Prostate gland (tissue), 2 donors: ENCODE measurements around the gene BTNL2.

Experiments
- CTCF ChIP-seq, 4 experiments: fragments of 200-600 bp in 2 of 4; fragments of 450-650 bp in 2 of 4; sonication (generic) in 2 of 4; IDR thresholded peaks; 1 replicate in 3 of 4; 2 replicates in 1 of 4; pipeline ENCODE4 v1.5.1; 2016 to 2019; ENCODE audit warnings: antibody characterized with exemption in 4 of 4, mild to moderate bottlenecking in 2 of 4, moderate library complexity in 2 of 4
- POLR2A ChIP-seq: fragments of 450-650 bp; IDR thresholded peaks from one replicate; pipeline ENCODE4 v1.6.1; 2016; ENCODE audit warnings: antibody characterized with exemption, mild to moderate bottlenecking
- POLR2AphosphoS5 ChIP-seq: sonication (generic); formaldehyde crosslinking; IDR thresholded peaks from one replicate; pipeline ENCODE4 v1.6.1; 2017; ENCODE audit warnings: antibody characterized with exemption

GRCh38 chr6:32355018-32355417 lies 52.0 kb downstream of the BTNL2 start:
- no peak for TF ChIP-seq CTCF (IDR thresholded peaks at IDR 0.05)
- TF ChIP-seq POLR2A: no peak
- no peak for TF ChIP-seq POLR2AphosphoS5
